BJ (cell line): ENCODE data around the gene KCTD2. TPM values are rescaled to one million over a fixed set of nuclear protein-coding genes. Genes with fewer than 3 reads are reported as not detected.

Experiments used
- CTCF ChIA-PET: fragments of 350-600 bp; formaldehyde crosslinking; extraction: SDS; loops from one replicate; lab custom pipeline; 2021; ENCODE audit warnings: antibody characterized with exemption, inconsistent platforms; lab: Yijun Ruan, JAX
- POLR2A ChIA-PET: fragments of 300-600 bp; sonication (Branson Sonifier 250); formaldehyde crosslinking; extraction: SDS; loops from one replicate; lab custom pipeline; 2021; ENCODE audit warnings: antibody characterized with exemption; lab: Charles Lee
- DNase-seq: peaks from one replicate; pipeline ENCODE4 v3.0.0-alpha.2; 2011; ENCODE audit warnings: low read depth
- H3K27me3 ChIP-seq: 2 replicates; pipeline ENCODE4 v1.6.0; 2011; ENCODE audit warnings: low read length; ENCODE audit not compliant: control insufficient read depth, insufficient read depth
- H3K36me3 ChIP-seq: 2 replicates; pipeline ENCODE4 v1.5.1; 2011; ENCODE audit warnings: low read length; ENCODE audit not compliant: control insufficient read depth, insufficient read depth
- H3K4me3 ChIP-seq: 2 replicates; pipeline ENCODE4 v1.5.1; 2011; ENCODE audit warnings: low read depth, mild to moderate bottlenecking, control low read depth, low read length
- polyA plus RNA-seq: library from polyadenylated mRNA; depleted of rRNA; stranded (reverse); fragments of >200 nt; gene quantifications from 2 replicates; pipeline ENCODE4 v1.2.3, GENCODE V29; 2011
- TF ChIP-seq, protein P1 (sequence below): IDR thresholded peaks from 2 replicates; pipeline ENCODE4 v1.5.1; 2011; ENCODE audit warnings: low read depth, mild to moderate bottlenecking, control low read depth, inconsistent platforms, low read length, moderate library complexity; ENCODE audit not compliant: insufficient read depth

KCTD2 gene
- polyA plus RNA-seq, 1 experiment = 28.0 TPM

DNA sequence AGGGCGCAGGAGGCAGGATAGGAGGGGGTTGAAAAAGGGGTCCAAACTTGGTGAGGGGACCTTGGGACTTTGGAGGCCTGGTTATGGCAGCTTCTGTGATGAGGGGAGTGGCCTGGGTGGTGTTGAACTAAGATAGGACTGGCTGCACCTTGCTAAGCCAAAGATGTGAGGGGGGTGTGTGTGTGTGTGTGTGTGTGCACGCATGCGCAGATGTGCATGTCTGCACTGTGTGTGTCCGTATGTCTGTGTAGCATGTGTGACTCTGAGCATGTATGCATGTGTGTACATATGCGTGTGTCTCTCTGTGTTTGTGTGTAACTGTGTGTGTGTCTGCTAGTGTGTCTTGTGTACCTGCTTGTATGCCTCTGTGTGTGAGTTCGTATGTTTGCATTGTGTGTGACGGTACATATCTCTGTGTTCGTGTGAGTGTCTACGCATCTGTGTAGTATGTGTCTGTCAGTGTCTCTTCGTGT, 44.9 kb downstream of the KCTD2 start:
- no peaks in the 10 kb centered on the region for H3K27me3 ChIP-seq
- ChIA-PET POLR2A (no interaction called here), CTCF (interaction anchor here (0.8 to 1.7 kb wide), 8 partner anchors 10 to 131 kb away, joined by 3 to 7 read pairs (median 3); partner anchors contain the start of gene NT5C)
- DNase-seq = no peak
- TF ChIP-seq, protein P1, sequence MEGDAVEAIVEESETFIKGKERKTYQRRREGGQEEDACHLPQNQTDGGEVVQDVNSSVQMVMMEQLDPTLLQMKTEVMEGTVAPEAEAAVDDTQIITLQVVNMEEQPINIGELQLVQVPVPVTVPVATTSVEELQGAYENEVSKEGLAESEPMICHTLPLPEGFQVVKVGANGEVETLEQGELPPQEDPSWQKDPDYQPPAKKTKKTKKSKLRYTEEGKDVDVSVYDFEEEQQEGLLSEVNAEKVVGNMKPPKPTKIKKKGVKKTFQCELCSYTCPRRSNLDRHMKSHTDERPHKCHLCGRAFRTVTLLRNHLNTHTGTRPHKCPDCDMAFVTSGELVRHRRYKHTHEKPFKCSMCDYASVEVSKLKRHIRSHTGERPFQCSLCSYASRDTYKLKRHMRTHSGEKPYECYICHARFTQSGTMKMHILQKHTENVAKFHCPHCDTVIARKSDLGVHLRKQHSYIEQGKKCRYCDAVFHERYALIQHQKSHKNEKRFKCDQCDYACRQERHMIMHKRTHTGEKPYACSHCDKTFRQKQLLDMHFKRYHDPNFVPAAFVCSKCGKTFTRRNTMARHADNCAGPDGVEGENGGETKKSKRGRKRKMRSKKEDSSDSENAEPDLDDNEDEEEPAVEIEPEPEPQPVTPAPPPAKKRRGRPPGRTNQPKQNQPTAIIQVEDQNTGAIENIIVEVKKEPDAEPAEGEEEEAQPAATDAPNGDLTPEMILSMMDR = no peak
- H3K4me3 ChIP-seq = no peak overlapping the region
- H3K36me3 ChIP-seq = no peaks in the 10 kb centered on the region

DNA sequence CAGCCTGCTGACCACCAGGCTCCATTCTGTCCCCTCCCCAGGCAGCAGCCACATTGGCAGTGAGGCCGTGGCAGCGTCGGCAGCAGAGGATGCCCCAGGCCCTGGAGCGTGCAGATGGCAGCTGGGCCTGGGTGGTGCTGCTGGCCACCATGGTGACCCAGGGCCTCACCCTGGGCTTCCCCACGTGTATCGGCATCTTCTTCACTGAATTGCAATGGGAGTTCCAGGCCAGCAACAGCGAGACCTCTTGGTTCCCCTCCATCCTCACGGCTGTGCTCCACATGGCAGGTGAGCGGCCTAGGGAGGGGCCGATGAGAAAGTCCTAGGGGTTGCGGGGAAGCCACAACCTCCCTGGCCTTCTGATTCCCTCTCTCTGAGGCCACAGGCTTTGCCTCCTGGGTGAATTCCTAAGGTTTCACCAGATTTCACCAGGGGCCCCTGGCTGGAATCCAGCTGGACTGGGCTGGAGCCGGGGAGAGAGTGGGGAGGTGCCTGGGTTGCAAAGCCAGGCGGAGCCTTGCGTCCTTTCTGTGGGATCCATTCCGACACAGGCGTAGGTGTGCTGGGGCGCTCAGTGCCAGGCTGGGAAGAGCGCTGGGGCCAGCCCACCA, 46.6 kb downstream of the KCTD2 start:
- Histone ChIP-seq H3K4me3 (no peak overlapping the region), H3K36me3 (peaks cover 3% of the 10 kb centered on the region), H3K27me3 (no peaks in the 10 kb centered on the region)
- TF ChIP-seq, protein P1 = no peak
- DNase-seq = no peak
- CTCF ChIA-PET = interaction anchor here (1.0 to 4.5 kb wide), 4 partner anchors 12 to 25 kb away, joined by 3 to 24 read pairs (median 8); no protein-coding TSS in a partner anchor
- POLR2A ChIA-PET = no interaction called here

GRCh38 chr17:75094871-75095399, 47.9 kb downstream of the KCTD2 start:
- TF ChIP-seq, protein P1 = no peak

DNA sequence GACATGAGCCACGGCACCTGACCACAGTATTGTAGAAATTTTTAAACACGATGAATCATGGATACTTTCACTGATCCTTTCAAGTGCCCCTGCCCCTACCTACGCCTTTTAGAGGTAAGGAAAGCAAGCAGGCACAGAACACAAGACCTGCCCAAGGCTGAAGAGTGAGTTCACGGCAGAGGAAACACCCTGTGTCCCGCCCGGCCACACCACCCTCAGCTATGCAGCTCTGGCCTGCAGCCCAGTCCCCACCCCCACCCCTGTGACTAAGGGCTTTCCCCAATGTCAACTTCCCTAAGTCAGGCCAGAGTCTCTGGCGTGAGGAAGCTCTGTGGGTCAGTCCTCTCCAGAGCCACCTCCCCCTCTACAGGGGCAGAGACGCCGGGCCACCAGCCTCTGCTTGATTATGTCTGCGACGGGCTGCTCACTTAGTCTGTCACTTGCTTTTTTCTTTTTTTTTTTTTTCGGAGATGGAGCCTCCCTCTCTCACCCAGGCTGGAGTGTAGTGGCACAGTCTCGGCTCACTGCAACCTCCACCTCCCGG, 49.1 kb downstream of the KCTD2 start:
- no peak overlapping the region for H3K4me3 ChIP-seq
- H3K36me3 ChIP-seq = peaks cover 16% of the 10 kb centered on the region
- CTCF ChIA-PET = interaction anchor here (1.2 to 4.5 kb wide), 4 partner anchors 10 to 36 kb away, joined by 3 to 24 read pairs (median 8); partner anchors contain the start of gene NT5C
- TF ChIP-seq, protein P1 = no peak
- POLR2A ChIA-PET = interaction anchor here (0.6 kb wide), 1 partner anchor 8 kb away, joined by 5 read pairs; the partner anchor contains the start of gene SLC16A5
- no peaks in the 10 kb centered on the region for H3K27me3 ChIP-seq
- no peak for DNase-seq

More at GRCh38 chr17:75094871-75095399, 47.9 kb downstream of the KCTD2 start:
- ChIA-PET CTCF (interaction anchor here (0.9 to 4.5 kb wide), 5 partner anchors 11 to 134 kb away, joined by 4 to 24 read pairs (median 5); partner anchors contain the start of gene NT5C), POLR2A (no interaction called here)
- H3K4me3 ChIP-seq = no peak overlapping the region
- DNase-seq = no peak
- H3K27me3 ChIP-seq = no peaks in the 10 kb centered on the region
- H3K36me3 ChIP-seq = peaks cover 10% of the 10 kb centered on the region

GRCh38 chr17:75097865-75098264, 50.8 kb downstream of the KCTD2 start:
- ChIA-PET CTCF (interaction anchor here (1.0 to 2.2 kb wide), 2 partner anchors 8 to 10 kb away, joined by 4 to 11 read pairs; partner anchors contain the start of gene SLC16A5), POLR2A (no interaction called here)
- peaks cover 17% of the 10 kb centered on the region for H3K36me3 ChIP-seq
- no peak overlapping the region for H3K4me3 ChIP-seq
- no peaks in the 10 kb centered on the region for H3K27me3 ChIP-seq
- no peak for DNase-seq
- TF ChIP-seq, protein P1 = no peak
